Measurements from ENCODE around the gene NEUROD6. TPM values are rescaled to one million over a fixed set of nuclear protein-coding genes. Genes with fewer than 3 reads are reported as not detected.

Gene NEUROD6
- total RNA-seq, 1 donor: not detected

DNA sequence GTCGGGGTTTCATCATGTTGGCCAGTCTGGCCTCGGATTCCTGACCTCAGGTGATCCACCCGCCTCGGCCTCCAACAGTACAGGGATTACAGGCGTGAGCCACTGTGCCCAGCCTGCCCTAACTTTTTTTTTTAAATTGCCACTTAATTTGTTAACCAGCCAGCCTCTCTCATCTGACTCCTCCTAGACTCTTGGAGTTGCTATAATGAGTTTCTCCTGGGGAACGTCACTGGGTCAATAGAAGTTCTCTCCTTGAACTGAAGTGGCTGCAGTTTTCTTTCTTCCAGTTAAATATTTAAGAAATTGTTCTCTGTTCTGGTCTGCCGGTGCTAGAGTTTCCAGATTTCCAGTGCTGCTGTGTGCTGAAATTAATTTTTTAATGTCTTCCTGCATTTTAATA is 27.6 kb downstream of the NEUROD6 start:
- Histone ChIP-seq H3K4me3 (ENCODE audit: low read length) (no peak overlapping the region), H3K4me1 (ENCODE audit: insufficient read depth, low read length) (no peaks in the 10 kb centered on the region), H3K9me3 (ENCODE audit: low read depth, low read length) (no peaks in the 10 kb centered on the region), H3K27me3 (ENCODE audit: insufficient read depth, low read length) (no peaks in the 10 kb centered on the region)

DNA sequence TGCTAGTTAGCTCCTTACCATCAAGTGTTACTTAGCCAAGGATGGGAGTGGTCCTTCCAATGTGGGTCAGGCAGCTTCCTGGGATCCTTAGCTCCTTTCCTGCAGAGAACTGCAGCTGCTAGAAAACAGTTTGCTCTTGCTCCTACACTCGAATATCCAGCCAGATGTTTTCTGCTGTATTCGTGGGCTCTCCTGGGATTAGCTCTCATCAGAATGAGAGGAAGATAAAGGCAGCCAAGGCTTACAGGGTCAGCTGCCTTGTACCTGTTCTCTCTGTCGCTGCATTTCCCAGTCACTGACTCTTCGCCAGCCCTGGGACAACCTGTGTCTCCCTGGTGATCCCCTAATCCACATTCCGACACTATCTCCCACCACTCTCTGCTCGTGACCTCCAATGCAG is 29.0 kb downstream of the NEUROD6 start:
- Histone ChIP-seq H3K27me3 (ENCODE audit: insufficient read depth, low read length) (no peaks in the 10 kb centered on the region), H3K9me3 (ENCODE audit: low read depth, low read length) (no peaks in the 10 kb centered on the region), H3K4me3 (ENCODE audit: low read length) (no peak overlapping the region), H3K4me1 (ENCODE audit: insufficient read depth, low read length) (no peaks in the 10 kb centered on the region)

DNA sequence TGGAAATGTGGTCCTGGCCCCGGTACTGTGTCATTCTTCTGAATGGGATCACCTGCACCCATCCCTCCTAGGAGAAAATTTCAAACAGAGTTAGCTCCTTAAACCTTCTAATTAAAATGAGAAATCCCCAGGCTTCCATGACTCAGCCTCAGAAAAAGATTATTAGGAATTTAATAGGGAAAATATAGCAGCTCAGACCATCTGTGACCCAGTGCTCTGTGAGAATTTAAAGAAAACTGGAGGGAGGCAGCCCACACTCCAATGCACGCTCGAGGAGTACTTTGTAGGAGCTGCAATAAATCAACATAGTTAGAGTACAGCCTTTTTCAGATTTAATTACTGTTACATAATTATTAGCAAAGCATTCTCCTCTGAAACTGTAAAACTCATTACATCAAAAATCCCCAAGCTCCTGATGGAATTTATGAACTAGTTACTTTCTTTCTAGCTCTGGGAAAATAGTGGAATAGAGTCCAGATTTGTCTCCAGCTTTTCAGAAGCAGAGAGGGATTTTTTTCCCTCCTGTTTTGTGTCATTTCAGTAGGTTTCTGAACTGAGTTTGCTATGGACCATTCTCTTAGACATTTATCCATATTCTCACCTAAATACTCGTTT is 30.1 kb downstream of the NEUROD6 start:
- Histone ChIP-seq H3K4me1 (ENCODE audit: insufficient read depth, low read length) (no peaks in the 10 kb centered on the region), H3K27me3 (ENCODE audit: insufficient read depth, low read length) (no peaks in the 10 kb centered on the region), H3K9me3 (ENCODE audit: low read depth, low read length) (no peaks in the 10 kb centered on the region), H3K4me3 (ENCODE audit: low read length) (no peak overlapping the region)

DNA sequence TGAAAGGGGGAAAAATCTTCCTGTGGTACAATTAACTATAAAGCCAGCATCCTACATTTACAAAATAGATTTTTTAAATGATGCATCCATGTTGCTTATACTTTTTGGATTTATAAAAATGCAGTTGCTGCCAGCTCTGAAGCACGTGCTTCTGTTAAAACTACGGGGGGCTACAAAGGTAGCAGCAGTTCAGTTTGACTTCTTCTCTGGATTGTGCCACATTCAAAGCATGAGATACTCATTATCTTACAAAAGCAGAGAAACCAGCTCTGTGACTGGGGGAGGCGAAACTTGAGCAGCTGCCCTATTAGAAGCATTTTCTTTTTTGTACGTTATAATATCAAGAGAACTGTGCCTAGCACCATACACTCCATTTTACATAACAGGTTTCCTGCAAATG is 31.1 kb downstream of the NEUROD6 start:
- Histone ChIP-seq H3K4me3 (ENCODE audit: low read length) (no peak overlapping the region), H3K27me3 (ENCODE audit: insufficient read depth, low read length) (no peaks in the 10 kb centered on the region), H3K4me1 (ENCODE audit: insufficient read depth, low read length) (no peaks in the 10 kb centered on the region), H3K9me3 (ENCODE audit: low read depth, low read length) (no peaks in the 10 kb centered on the region)

DNA sequence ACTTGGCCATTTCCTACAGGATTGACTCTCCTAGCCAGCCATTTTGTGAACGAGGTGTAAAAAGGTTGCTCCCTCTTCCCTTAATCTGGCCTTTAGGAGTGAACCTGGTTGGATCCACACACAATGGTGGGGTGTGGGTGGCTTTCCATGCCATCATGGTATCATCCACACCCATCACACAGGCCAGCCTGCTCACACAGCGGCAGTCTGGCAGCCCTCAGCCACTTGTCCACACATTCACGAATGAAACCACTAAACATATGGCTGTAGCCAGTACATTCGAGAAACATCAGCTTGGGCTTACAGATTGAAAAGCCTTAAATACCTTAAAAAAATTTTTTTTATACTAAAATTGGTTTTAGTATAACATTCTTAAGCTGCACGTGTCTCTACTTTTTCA is 31.9 kb downstream of the NEUROD6 start:
- no peak overlapping the region for H3K4me3 ChIP-seq (ENCODE audit: low read length)
- no peaks in the 10 kb centered on the region for H3K4me1 ChIP-seq (ENCODE audit: insufficient read depth, low read length)
- H3K27me3 ChIP-seq (ENCODE audit: insufficient read depth, low read length): no peaks in the 10 kb centered on the region
- H3K9me3 ChIP-seq (ENCODE audit: low read depth, low read length): no peaks in the 10 kb centered on the region

DNA sequence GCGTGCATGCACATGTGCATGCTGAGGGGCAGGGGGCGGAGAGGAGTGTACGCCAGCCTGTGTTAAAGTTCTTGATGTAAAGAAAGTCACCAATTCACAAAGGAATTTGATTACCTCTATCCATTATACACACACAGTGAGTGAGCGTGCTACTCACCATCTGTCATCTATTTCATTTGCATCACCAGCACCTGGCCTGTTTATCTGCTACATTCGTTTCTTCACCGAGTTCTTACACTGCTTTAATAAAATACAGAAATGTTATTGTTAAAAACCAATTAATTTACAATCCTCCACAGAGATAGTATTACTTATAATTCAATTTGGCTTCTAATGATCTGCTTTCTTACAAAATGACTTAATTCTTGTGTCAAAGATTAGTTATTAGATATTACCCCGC is 32.6 kb downstream of the NEUROD6 start:
- H3K27me3 ChIP-seq (ENCODE audit: insufficient read depth, low read length): no peaks in the 10 kb centered on the region
- H3K4me3 ChIP-seq (ENCODE audit: low read length): no peak overlapping the region
- no peaks in the 10 kb centered on the region for H3K4me1 ChIP-seq (ENCODE audit: insufficient read depth, low read length)
- H3K9me3 ChIP-seq (ENCODE audit: low read depth, low read length): no peaks in the 10 kb centered on the region

DNA sequence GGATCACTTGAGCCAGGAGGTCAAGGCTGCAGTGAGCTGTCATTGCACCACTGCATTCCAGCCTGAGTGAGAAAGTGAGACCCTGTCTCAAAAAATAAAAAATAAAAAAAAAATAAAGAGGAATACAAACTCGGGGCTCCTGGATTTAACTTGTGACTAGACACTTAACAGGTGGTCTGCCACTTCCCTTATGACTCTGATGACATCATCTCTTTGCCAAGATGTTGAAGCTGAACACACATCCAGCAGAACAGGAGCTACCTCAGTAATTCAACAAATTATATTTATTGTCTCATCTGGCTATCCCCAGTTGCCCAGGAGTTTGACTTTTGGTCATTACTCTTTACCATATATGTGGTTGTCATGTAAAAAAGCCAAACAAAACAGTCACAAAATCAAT is 35.3 kb downstream of the NEUROD6 start:
- Histone ChIP-seq H3K9me3 (ENCODE audit: low read depth, low read length) (no peaks in the 10 kb centered on the region), H3K27me3 (ENCODE audit: insufficient read depth, low read length) (no peaks in the 10 kb centered on the region)

DNA sequence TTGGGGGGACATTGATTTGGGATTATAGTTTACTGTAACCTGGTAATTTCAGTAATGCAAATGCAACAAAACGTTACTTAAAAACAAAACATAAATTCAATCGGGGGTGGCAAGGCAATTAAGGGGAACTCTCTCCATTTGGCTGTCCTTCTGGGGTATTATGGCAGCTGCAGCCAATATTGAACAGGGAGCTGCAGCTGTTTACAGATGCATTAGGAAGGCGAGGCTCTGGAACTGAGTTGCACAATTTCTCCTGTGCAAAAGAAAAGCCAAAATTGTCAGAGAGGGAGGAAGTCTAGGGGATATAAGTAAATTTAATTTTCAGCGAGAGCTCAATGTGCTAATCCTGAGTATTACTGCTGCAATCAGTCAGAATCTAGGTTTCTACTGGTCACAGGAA is 36.1 kb downstream of the NEUROD6 start:
- H3K9me3 ChIP-seq (ENCODE audit: low read depth, low read length): no peaks in the 10 kb centered on the region
- H3K4me1 ChIP-seq (ENCODE audit: insufficient read depth, low read length): no peaks in the 10 kb centered on the region
- no peaks in the 10 kb centered on the region for H3K27me3 ChIP-seq (ENCODE audit: insufficient read depth, low read length)
- H3K4me3 ChIP-seq (ENCODE audit: low read length): no peak overlapping the region

More for the DNA sequence above, 35.3 kb downstream of the NEUROD6 start:
- Histone ChIP-seq H3K4me3 (ENCODE audit: low read length) (no peak overlapping the region), H3K4me1 (ENCODE audit: insufficient read depth, low read length) (no peaks in the 10 kb centered on the region)

DNA sequence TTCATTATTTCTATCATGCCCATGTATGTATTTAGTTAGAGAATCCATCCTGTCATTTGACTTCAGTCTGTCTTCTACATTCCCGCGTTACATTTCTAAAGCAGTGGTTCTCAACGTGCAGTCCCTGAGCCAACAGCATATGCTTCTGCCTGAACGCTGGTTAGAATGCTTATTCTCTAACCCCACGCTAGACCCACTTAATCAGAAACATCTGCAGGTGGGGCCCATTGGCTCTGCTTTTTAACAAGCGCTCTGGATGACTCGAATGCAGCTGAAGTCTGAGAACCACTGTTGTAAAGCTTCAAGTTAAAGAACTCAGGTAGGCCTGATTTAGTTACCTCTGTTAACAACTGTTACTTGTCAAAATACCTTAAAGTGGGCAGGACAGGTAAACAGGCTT is 38.2 kb downstream of the NEUROD6 start:
- H3K9me3 ChIP-seq (ENCODE audit: low read depth, low read length): no peaks in the 10 kb centered on the region

DNA sequence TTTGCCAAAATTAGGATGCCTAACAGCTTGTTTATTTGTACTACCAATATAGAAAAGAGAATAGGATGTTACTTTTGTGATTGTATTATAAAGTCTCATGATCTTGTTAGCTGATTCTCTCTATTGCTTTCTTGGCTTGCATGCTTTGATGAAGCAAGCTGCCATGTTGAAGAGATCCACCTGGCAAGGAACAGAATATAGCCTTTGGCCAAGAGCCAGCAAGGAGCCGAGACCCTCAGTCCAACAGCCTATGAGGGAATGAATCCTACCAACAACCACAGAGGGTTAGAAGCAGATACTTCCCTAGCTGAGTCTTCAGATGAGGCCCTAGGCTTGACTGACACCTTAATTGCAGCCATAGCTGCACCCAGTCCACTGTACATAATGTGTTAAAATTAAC is 41.2 kb downstream of the NEUROD6 start:
- Histone ChIP-seq H3K4me3 (ENCODE audit: low read length) (no peak overlapping the region), H3K27me3 (ENCODE audit: insufficient read depth, low read length) (no peaks in the 10 kb centered on the region), H3K9me3 (ENCODE audit: low read depth, low read length) (no peaks in the 10 kb centered on the region), H3K4me1 (ENCODE audit: insufficient read depth, low read length) (no peaks in the 10 kb centered on the region)

More for the DNA sequence above, 38.2 kb downstream of the NEUROD6 start:
- Histone ChIP-seq H3K4me3 (ENCODE audit: low read length) (no peak overlapping the region), H3K27me3 (ENCODE audit: insufficient read depth, low read length) (no peaks in the 10 kb centered on the region), H3K4me1 (ENCODE audit: insufficient read depth, low read length) (no peaks in the 10 kb centered on the region)

DNA sequence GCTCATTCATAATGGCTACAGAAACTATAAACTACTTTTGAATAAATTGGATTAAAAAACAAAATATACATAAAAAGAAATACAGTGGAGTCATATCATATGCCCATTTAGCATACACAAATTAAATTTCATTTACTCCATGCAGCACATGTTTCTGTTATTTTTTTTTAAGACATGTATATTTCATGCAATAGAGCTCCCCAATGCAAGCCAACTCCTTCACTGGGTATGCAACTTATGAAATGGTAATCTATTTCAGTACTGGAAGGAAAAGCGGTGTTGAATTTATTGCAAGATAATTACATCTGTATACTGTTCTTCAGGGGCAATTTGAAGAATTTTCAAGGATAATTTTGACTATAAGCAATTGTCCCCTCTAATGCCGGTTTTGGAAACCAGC is 49.9 kb downstream of the NEUROD6 start:
- H3K9me3 ChIP-seq (ENCODE audit: low read depth, low read length): no peaks in the 10 kb centered on the region
- no peak overlapping the region for H3K4me3 ChIP-seq (ENCODE audit: low read length)
- no peaks in the 10 kb centered on the region for H3K4me1 ChIP-seq (ENCODE audit: insufficient read depth, low read length)
- no peaks in the 10 kb centered on the region for H3K27me3 ChIP-seq (ENCODE audit: insufficient read depth, low read length)

Other genes with a start within 250 kb of the NEUROD6 start
- gene ITPRID1, start 173.4 kb upstream of the NEUROD6 start, total RNA-seq: 0.73 TPM

Data from mononuclear cell (primary cell).